GM21576 (cell line): ENCODE results near the gene DIPK1B.
A peak's percentile ranks its signal among the peaks of the same experiment; 100 is the strongest.
"Not testable (repeated sequence)": the region's sequence is repeated elsewhere in the genome, so short reads cannot be mapped to it uniquely, and the experiment has no call there.

Experiments used
- ATAC-seq: cut with Tn5 transposase; IDR thresholded peaks from one replicate; pipeline ENCODE4 v1.9.1; 2021; ENCODE audit warnings: mild to moderate bottlenecking, moderate library complexity; ENCODE audit not compliant: unreplicated experiment

The DIPK1B gene

DNA sequence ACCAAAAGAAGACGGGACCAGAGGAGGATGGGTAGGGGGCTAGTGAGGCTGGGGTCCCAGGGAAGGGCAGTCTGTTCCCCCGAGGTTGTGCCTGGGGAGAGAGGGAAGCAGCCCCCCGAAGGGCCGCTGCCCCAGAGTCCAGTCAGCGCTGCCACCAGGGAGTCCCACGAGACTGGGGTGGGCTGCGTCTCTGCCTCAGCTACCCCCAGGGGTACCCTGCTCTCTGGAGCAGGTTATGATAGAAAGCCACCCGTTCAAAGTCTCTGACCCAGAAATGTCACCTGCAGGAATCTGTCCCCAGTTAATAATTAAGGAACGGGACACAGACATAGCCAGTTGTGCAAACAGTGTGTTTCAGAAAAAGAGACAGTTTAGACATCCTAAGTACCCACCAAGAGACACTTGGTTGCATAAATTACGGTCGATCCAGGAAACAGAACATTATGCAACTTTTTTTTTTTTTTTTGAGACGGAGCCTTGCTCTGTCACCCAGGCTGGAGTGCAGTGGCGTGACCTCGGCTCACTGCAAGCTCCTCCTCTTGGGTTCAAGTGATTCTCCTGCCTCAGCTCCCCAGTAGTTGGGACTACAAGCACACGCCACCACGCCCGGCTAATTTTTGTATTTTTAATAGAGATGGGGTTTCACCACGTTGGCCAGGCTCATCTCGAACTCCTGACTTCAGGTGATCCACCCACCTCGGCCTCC is 14.4 kb upstream of the DIPK1B start:
- ATAC-seq, result no peak

- ATAC-seq, result no peak
Measured at GRCh38 chr9:136698635-136699246, 13.6 kb upstream of the DIPK1B start.

GRCh38 chr9:136700304-136700703 is 12.1 kb upstream of the DIPK1B start:
- no peak for ATAC-seq

DNA sequence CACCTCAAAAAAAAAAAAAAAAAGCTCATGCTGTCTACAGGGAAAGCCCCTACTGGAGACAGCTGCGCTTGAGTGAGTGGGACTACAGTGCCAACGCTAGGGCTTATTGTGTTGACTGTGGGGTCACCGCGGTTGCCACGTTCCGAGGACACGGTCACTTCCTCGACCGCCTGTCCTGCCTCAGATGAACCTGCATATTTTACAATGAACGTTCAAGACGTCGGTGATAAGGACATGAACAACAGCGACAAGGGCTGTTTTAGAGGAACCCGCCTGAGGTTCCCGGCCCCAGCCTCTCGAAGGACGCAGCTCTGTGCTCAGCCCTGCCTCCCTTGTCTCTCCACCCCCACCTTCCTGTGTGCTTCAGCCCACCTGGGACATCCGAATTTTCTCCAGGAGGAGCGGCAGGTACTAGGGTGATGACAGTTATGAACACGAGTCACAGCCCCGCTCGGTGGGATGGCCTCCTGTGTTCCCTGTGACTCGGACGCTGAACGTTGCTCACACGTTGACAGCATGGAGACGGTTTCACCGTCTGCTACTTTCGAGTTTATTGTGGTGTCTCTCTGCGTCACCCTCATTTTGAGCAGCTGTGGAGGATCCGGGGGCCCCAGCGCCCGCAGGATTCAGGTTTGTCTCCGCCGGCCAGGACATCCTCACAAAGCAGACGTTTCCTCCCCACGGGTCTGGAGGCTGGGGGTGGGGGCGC is 11.3 kb upstream of the DIPK1B start:
- ATAC-seq, result peak; percentile 40

- no peak for ATAC-seq
Measured at GRCh38 chr9:136701668-136702053, 10.7 kb upstream of the DIPK1B start.

DNA sequence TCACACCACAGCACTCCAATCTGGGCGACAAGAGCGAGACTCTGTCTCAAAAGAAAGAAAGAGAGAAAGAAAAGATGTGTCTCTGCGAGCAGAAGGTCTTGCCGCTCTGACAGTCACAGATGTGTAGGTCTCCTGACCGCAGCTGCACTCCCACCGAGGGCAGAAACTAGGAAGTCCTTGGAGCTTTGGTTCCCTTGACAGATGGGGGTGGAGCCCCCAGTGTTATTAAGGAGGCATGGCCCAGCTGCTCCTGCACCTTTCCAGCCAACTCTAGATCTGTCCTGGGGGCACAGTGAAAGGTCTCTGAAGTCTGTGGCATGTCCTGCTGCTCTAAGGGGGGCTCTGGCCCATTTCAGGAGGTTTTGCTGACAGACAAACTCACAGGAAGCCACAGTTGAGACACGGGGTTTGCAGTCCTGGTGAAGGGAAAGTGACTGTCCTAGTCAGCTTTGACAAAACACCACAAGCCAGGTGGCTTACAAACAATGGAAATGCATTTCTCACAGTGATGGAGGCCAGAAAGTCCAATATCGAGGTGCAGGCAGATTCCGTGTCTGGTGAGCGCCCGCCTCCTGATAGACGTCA is 9.0 kb upstream of the DIPK1B start:
- no peak for ATAC-seq

- ATAC-seq, result not testable (repeated sequence)
Measured at GRCh38 chr9:136704741-136705140, 7.6 kb upstream of the DIPK1B start.

- ATAC-seq, result no peak
Measured at GRCh38 chr9:136705564-136705963, 6.8 kb upstream of the DIPK1B start.

DNA sequence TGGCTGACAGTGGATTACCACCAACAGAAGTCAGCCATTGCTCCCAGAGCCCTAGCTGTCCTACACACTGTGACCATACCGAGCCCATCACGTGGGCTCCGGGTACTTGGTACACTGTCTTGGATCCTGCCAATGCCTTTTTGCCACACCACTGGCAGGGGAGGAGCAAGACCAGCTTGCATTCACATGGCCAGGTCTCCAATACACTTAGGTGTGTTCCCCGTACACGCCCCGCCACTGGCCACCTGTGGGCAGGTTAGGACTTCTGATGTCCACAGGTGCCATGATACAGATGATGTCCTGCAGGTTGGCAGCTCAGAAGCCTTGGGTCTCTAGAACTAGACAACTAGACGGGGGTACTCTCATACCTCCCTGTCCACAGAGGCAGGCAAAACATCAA is 5.4 kb upstream of the DIPK1B start:
- ATAC-seq, result no peak

GRCh38 chr9:136707849-136708517 is 4.4 kb upstream of the DIPK1B start:
- no peak for ATAC-seq

GRCh38 chr9:136709454-136710109 is 2.8 kb upstream of the DIPK1B start:
- no peak for ATAC-seq

DNA sequence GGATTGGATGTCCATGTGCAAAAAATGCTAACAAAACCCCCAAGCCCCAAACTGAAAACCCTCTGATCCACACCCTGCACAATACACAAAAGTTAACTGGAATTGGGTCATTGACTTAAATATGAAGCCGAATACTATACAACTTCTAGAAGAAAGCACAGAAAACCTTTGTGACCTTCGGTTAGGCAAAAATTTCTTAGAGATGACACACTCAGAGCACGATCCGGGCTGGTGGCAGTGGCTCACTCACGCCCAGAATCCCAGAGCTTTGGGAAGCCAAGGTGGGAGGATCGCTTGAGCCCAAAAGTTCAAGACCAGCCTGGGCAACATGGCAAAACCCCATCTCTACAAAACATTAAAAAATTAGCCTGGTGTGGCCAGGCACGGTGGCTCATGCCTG is 1.8 kb upstream of the DIPK1B start:
- ATAC-seq, result no peak

DNA sequence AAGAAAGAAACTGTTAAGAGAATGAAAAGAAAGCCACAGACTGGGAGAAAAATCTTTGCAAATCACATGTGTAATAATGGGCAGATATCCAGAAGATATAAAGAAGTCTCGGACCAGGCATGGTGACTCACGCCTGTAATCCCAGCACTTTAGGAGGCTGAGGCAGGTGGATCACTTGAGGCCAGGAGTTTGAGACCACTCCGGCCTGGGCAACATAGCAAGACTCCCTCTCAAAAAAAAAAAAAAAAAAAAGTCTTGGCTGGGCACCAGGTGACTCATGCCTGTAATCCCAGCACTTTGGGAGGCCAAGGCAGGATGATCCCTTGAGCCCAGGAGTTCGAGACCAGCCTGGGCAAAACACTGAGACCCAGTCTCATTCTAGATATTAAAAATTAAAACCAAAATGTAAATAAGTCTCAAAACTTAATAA is 1.1 kb upstream of the DIPK1B start:
- ATAC-seq, result not testable (repeated sequence)

- no peak for ATAC-seq
Measured at GRCh38 chr9:136712690-136713544, 545 bp downstream of the DIPK1B start.

DNA sequence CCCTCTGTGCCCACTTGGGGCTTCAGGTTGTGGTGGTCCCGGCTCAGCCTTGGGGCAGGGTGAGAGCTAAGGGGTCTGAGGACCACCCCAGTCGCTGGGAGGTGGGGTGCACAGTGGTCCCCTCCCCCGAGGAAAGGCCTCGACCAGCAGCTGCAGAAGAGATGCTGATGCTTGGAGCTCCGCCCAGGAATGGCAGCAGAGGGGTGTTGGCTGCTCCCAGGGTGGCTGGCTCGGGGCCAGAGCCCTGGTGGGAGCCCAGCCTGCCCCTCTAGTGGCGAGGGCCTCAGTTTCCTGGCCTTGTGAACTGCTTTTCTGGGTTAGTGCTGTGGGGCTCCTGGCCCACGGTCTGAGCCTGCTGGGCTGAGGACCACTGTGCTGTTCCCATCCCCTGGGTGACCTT is 1.2 kb downstream of the DIPK1B start:
- ATAC-seq, result no peak

- ATAC-seq, result no peak
Measured at GRCh38 chr9:136714096-136714892, 1.9 kb downstream of the DIPK1B start.

DNA sequence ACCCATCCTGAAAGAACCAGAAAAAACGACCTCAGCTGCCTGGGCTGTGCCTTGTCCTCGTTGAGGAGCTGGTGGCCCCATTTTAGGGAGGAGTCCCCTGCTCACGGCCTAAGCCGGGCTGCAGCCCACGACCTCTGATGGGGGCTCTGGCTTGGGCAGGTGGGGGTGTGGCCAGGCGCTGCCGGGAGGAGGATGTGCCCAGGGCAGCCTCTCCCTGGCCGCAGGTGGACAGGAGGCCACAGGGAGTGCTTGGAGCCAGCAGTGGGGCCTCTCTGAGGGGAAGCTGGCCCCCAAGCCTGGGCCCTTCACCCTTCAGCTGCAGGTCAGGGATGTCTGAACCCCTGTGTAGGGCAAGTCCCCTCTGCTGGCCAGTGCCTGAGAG is 2.5 kb downstream of the DIPK1B start:
- no peak for ATAC-seq

GRCh38 chr9:136717399-136717798 is 5.0 kb downstream of the DIPK1B start:
- no peak for ATAC-seq
